Gastrocnemius medialis (tissue), 4 donors: ENCODE results near the gene PCNA.

Experiments
- POLR2A ChIP-seq, 2 donors: fragments of 450-650 bp; IDR thresholded peaks; one replicate each; pipeline ENCODE4 v1.6.1; 2017; ENCODE audit warnings: antibody characterized with exemption in 2 of 2, mild to moderate bottlenecking in 2 of 2, moderate library complexity in 2 of 2
- TF ChIP-seq, protein P1 (sequence below), 5 experiments: fragments of 450-650 bp in 3 of 5; fragments of 200-600 bp in 2 of 5; sonication (generic) in 2 of 5; IDR thresholded peaks in 4 of 5; conservative IDR thresholded peaks in 1 of 5; 1 replicate in 4 of 5; 2 replicates in 1 of 5; pipeline ENCODE4 v1.5.1; 2016 to 2019; ENCODE audit warnings: antibody characterized with exemption in 5 of 5, mild to moderate bottlenecking in 3 of 5, moderate library complexity in 3 of 5

DNA sequence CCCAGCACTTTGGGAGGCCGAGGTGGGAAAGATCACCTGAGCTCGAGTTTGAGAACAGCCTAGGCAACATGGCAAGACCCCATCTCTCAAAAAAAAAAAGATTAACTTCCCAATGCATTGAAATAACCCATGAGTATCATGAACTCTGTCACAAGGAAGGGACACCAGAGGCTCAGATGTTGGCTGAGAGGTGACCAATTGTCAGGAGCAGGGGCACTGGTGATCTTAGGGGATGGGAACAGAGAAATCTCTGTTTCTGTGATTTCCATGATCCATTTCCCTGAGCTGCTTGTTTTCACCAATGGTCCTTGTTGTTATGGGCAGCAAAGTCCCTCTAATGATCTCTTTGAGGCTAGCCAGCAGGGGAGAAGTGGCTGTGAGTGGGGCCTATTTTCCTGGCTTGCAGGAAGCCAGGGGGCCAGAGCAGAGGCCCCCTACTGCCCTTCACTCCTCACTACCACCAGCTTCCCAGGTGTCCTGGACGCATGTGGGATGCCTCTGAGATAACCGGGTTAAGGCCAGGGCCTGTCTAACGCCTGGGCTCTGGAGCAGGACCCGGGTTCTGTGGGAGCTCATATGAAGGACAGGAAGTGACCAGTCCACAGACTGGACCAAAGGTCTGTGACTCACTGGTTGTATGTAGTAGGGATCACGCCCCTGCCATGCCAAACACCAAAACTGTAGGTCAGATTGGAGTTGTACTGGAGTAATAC lies 54.4 kb downstream of the PCNA start:
- no peak for TF ChIP-seq POLR2A (IDR thresholded peaks at IDR 0.05)
- TF ChIP-seq, protein P1, sequence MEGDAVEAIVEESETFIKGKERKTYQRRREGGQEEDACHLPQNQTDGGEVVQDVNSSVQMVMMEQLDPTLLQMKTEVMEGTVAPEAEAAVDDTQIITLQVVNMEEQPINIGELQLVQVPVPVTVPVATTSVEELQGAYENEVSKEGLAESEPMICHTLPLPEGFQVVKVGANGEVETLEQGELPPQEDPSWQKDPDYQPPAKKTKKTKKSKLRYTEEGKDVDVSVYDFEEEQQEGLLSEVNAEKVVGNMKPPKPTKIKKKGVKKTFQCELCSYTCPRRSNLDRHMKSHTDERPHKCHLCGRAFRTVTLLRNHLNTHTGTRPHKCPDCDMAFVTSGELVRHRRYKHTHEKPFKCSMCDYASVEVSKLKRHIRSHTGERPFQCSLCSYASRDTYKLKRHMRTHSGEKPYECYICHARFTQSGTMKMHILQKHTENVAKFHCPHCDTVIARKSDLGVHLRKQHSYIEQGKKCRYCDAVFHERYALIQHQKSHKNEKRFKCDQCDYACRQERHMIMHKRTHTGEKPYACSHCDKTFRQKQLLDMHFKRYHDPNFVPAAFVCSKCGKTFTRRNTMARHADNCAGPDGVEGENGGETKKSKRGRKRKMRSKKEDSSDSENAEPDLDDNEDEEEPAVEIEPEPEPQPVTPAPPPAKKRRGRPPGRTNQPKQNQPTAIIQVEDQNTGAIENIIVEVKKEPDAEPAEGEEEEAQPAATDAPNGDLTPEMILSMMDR (IDR thresholded peaks at IDR 0.05 in 4 of 5, conservative IDR thresholded peaks at IDR 0.05 in 1 of 5) = no peak
